Thoracic aorta (tissue), 2 donors: ENCODE results near the gene KLF15. TPM values are rescaled to one million over a fixed set of nuclear protein-coding genes. Genes with fewer than 3 reads are reported as not detected.

ENCODE experiments used
- ATAC-seq: fragments of 150-250 bp; one replicate; pipeline ENCODE4 v1.8.0; 2017; ENCODE audit warnings: low read depth; ENCODE audit not compliant: insufficient number of reproducible peaks, low FRiP score
- DNase-seq: peaks from one replicate; pipeline ENCODE4 v3.0.0-alpha.2; 2020; ENCODE audit warnings: low spot score
- H3K27ac ChIP-seq, 2 donors: fragments of 200-600 bp; sonication (generic); 1 replicate in 1 of 2; 2 replicates in 1 of 2; pipeline ENCODE4 v1.5.1; 2016; ENCODE audit warnings: mild to moderate bottlenecking in 2 of 2, moderate library complexity in 2 of 2
- H3K27me3 ChIP-seq: fragments of 200-600 bp; sonication (generic); replicated peaks from 2 replicates; pipeline ENCODE4 v1.6.0; 2016; ENCODE audit warnings: mild to moderate bottlenecking; ENCODE audit not compliant: insufficient read depth
- H3K36me3 ChIP-seq: fragments of 200-600 bp; sonication (generic); one replicate; pipeline ENCODE4 v1.5.1; 2016
- H3K4me1 ChIP-seq, 2 donors: fragments of 200-600 bp; sonication (generic); 1 replicate in 1 of 2; 2 replicates in 1 of 2; pipeline versions ENCODE4 v1.5.1 to v1.6.0; 2016; ENCODE audit warnings: low read depth in 2 of 2, mild to moderate bottlenecking in 1 of 2; ENCODE audit not compliant: control insufficient read depth in 1 of 2
- H3K4me3 ChIP-seq: fragments of 200-600 bp; sonication (generic); 2 replicates; pipeline ENCODE4 v1.5.1; 2016; ENCODE audit warnings: mild to moderate bottlenecking
- H3K9me3 ChIP-seq: fragments of 200-600 bp; sonication (generic); 2 replicates; pipeline ENCODE4 v1.5.1; 2016
- total RNA-seq, 2 donors: library from RNA; depleted of rRNA; stranded (reverse); fragments of >200 nt; gene quantifications; one replicate each; pipeline versions ENCODE4 v1.1.0 to v1.2.3, GENCODE V29; 2016
- TF ChIP-seq, protein P1 (sequence below): fragments of 200-600 bp; sonication (generic); IDR thresholded peaks from one replicate; pipeline ENCODE4 v1.5.1; 2019; ENCODE audit warnings: antibody characterized with exemption

KLF15 gene
- total RNA-seq, 2 donors from 2014 or later = 55.7 to 90.2 TPM

- Histone ChIP-seq H3K9me3 (no peaks in the 10 kb centered on the region), H3K27me3 (no peaks in the 10 kb centered on the region), H3K27ac (peak overlapping the region; percentile 87 to 91), H3K4me3 (peak overlapping the region; percentile 71), H3K36me3 (no peaks in the 10 kb centered on the region), H3K4me1 (peaks cover 0 to 10% of the 10 kb centered on the region in 2 donors)
- TF ChIP-seq, protein P1, sequence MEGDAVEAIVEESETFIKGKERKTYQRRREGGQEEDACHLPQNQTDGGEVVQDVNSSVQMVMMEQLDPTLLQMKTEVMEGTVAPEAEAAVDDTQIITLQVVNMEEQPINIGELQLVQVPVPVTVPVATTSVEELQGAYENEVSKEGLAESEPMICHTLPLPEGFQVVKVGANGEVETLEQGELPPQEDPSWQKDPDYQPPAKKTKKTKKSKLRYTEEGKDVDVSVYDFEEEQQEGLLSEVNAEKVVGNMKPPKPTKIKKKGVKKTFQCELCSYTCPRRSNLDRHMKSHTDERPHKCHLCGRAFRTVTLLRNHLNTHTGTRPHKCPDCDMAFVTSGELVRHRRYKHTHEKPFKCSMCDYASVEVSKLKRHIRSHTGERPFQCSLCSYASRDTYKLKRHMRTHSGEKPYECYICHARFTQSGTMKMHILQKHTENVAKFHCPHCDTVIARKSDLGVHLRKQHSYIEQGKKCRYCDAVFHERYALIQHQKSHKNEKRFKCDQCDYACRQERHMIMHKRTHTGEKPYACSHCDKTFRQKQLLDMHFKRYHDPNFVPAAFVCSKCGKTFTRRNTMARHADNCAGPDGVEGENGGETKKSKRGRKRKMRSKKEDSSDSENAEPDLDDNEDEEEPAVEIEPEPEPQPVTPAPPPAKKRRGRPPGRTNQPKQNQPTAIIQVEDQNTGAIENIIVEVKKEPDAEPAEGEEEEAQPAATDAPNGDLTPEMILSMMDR = peak; percentile 95
- DNase-seq (peak; percentile 78), ATAC-seq (peak; percentile 96)
These were observed 32.0 kb upstream of the KLF15 start for GRCh38 chr3:126389112-126389793.

DNA sequence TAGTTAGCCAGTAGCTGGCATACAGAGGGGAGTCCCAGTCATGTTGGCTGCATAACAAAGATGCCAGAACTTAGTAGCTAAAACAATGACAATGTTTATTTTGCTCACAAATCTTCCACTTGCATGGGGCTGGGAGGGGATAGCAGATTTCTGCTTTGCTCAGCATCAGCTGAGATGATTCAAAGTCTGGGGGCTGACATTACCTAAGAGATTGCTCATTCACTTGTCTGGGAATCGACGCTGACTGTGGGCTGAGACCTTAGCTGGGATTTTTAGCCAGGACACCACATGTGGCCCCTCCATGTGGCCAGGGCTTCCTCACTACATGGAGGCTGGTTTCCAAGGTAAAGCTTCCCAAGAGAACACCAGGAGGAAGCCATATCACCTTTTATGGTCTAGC, 24.8 kb upstream of the KLF15 start:
- H3K36me3 ChIP-seq = no peaks in the 10 kb centered on the region
- H3K4me1 ChIP-seq = no peaks in the 10 kb centered on the region
- no peak overlapping the region for H3K4me3 ChIP-seq
- H3K27ac ChIP-seq = no peak overlapping the region
- ATAC-seq = no peak
- DNase-seq = no peak
- TF ChIP-seq, protein P1 = no peak
- no peaks in the 10 kb centered on the region for H3K27me3 ChIP-seq
- H3K9me3 ChIP-seq = no peaks in the 10 kb centered on the region

- ATAC-seq (no peak), DNase-seq (no peak)
- Histone ChIP-seq H3K27me3 (no peaks in the 10 kb centered on the region), H3K36me3 (no peaks in the 10 kb centered on the region), H3K4me1 (no peaks in the 10 kb centered on the region), H3K4me3 (no peak overlapping the region), H3K9me3 (no peaks in the 10 kb centered on the region), H3K27ac (no peak overlapping the region)
- TF ChIP-seq, protein P1 = no peak
These were observed 23.0 kb upstream of the KLF15 start for GRCh38 chr3:126380011-126380768.

DNA sequence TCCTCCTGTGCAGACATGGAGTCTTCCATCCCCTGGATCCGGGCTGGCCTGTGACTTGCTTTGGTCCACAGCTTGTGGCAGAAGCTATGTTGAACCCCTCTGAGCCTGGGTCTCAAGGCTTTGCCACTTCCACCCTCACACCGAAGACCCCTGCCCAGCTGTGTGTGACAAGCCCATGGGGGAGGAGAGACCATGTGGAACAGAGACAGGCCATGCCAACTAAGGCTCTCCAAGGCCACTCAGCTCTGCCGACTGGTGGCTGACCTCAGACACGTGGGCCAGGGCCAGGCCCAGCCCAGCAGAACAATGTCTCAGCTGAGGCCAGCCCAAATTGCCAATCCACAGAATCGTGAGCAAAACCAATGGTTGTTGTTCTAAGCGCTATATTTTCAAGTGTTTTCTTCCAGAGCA, 21.1 kb upstream of the KLF15 start:
- no peaks in the 10 kb centered on the region for H3K9me3 ChIP-seq
- H3K27ac ChIP-seq = no peak overlapping the region
- DNase-seq (no peak), ATAC-seq (no peak)
- H3K4me1 ChIP-seq = no peaks in the 10 kb centered on the region
- no peaks in the 10 kb centered on the region for H3K36me3 ChIP-seq
- H3K4me3 ChIP-seq = no peak overlapping the region
- H3K27me3 ChIP-seq = no peaks in the 10 kb centered on the region
- TF ChIP-seq, protein P1 = no peak

DNA sequence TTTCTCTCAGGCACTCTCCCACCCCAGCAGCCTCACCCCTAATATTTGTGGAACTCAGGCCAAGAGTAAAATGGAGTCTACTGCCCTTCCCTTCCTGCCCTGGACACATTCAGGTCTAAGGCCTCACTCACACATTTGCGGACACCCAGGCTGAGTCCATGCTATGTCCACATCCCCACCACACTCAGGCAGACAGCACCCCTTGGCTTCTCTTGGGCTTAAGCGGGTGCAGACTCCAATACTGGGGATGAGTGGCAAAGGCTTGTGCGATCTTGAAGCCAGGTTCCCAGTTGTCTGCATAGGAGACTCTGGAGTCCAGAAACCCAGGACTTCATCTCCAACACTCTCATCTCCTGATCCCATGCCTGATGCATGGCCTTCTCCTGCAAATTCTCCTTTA, 20.0 kb upstream of the KLF15 start:
- ATAC-seq (no peak), DNase-seq (no peak)
- H3K27me3 ChIP-seq = no peaks in the 10 kb centered on the region
- no peak overlapping the region for H3K27ac ChIP-seq
- no peaks in the 10 kb centered on the region for H3K36me3 ChIP-seq
- TF ChIP-seq, protein P1 = no peak
- H3K4me1 ChIP-seq = no peaks in the 10 kb centered on the region
- H3K9me3 ChIP-seq = no peaks in the 10 kb centered on the region
- no peak overlapping the region for H3K4me3 ChIP-seq
